Activated T-helper 9 cell treated with anti-CD3 and anti-CD28 coated beads, Interleukin-2, amount 50 U/mL, for 16 hours (primary cell): ENCODE data around the gene SELP.

ENCODE experiments used
- DNase-seq: peaks from one replicate; pipeline ENCODE4 v3.0.0-alpha.2; 2020; ENCODE audit warnings: low read depth

The SELP gene

DNA sequence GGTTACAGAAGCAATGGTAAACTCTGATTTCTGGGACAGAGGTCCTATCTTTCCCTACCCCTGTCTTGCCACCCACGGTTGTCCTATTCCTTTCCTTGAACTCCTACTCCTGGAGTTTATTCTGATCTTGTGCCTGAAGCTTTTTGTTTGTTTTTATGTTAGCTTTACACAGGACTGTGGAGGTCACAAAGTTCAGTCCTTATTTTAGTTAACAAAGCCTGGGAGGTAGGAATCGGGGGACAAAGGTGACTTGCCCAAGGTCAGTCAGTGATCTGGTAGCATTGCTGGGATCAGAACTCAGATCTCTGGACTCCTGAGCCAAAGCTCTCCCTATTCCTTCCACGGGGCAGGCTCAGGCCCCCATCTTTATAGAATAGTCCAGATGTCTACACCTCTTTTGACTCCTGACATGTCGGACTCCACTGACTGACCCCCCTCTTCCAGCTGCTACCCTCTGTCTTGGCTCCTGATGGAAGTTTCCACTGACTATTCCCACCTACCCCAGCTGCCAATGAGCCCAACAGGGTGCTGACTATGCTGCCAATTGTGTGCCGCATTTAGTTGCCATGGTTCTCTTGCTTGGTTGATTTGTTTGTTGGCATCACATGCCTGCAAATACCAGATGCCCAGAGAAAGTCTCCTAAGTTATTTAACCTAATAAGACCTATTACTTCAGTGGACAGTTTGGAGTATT, 53.5 kb downstream of the SELP start:
- no peak for DNase-seq

DNA sequence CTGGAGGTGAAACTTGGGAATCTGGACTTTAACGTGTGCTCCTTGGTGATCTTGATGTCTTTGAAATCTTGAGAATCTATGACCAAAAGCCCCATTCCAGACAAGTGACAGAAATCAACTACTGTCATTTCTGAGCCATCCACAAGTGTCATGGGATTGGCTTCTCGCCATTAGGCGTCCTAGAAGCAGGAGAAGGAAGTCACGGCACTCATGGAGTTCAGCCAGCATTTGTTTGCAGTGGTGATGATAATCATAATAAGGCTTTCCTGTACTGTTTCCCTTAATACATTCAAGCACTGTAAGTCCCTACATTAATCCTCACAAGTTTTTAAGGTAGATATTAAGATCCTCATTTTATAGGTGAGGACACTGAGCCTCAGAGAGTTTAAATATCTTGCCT, 55.6 kb downstream of the SELP start:
- DNase-seq = no peak

DNA sequence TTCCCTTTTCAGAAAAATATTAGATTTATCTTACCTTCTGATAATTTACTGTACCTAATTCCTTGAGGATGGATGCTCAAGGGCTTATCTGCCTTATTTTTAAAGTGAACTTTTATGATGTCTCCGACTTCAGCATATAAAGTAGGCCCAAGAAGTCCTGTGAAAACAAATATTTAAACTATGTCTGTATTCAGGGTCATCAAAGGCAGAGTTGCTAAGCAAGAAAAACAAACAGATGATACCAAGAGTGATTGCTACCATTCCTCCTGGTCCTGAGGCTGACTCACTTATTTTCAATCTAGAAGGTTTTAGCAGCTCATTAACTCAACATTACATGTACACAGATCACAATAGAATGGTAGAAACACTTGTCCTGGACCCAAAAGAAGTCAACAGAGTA, 57.7 kb downstream of the SELP start:
- no peak for DNase-seq

DNA sequence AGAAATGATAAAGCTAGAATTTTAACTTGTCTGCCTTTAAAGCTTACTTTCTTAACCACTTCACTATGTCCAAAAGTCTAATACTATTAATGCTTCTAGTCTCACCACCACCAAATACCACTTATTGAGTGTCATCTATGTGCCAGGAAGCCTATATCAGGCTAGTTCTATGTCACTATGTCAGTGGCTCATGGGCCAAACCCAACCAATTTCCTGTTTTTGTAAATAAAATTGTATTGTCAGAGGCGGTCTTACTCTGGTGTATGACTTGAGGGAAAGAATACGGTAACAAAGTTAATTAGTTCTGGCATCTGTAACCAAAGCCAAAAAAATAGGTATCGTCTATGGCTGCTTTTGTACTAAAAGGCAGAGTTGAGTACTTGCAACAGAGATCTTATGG, 58.5 kb downstream of the SELP start:
- no peak for DNase-seq

DNA sequence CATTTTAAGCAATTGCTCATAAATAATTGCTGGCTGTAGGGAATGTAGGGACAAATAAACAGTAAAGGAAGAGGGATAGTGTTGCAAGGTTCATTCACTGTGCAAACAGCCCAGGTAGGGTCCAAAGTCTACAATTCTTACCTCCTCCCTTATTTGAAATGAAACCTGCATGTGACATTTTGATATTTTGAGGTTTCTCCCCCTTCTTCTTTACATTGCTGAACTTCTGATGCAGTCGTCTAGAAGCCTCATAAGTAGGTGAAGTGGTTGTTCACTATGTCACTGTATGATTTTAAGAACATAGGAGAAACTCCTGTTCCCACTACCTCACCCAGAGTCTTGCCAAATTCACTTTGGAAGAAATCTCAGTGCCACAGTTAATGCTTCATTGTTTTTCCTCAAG, 59.8 kb downstream of the SELP start:
- DNase-seq = no peak

DNA sequence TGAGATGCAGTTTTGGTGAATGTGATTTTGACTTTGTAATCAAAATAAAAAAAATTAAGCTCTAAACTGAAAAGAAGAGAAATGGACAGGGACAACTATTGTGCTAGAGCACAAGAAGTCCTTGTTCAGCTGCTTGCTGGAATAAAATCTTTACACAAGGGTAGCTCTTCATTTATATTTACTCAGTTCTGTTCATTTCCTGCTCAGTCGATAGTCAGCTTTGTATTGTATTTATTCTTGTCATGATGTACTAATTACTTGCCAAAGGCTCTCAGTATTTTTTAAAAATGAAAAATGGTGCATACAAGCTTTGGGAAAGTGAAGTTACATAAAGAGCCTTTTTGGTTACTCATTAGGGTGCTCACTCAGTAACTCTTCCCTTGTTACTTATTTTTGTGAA, 61.4 kb downstream of the SELP start:
- no peak for DNase-seq

DNA sequence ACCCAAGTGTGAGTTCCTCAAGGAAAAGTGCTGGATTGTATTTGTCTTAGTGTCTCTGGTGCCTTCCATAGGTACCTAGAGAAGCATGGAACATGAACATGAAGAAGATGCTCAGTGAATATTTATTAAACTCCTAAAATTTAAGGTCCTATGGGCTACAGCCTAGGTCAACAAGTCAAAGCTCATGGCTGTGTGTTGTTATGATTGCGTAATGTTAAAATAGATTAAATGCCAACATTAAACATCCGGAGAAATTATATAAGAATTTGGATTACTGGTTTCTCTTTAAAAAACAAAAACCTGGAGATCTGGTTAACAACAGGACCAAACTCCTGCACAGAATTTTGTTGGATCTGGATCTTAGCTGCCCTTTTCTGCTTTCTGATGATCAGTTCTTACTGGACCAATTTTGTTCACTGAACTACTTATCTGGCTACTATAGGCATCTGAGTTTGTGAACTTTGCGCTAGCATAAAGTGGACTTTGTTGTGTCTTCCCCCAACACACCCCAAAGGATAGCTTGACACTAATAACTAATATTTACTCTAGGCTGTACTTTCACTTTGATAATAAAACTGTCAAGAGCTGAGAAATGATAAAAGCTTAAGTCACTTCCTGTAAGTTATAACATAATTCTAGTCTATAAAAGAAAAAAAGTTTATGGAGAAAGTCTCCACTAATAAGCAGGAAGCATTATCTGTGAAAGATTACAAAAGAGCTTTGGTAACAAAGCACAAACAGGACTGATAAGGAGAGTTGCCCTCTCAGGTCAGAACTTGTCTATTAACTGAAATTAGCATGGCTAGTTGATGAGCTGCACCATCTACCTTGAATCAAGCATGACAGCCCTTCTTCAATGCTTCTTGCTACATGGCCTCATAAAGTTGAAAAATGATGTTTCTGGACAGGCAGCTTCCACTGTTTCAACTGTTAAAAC, 64.3 kb downstream of the SELP start:
- no peak for DNase-seq

DNA sequence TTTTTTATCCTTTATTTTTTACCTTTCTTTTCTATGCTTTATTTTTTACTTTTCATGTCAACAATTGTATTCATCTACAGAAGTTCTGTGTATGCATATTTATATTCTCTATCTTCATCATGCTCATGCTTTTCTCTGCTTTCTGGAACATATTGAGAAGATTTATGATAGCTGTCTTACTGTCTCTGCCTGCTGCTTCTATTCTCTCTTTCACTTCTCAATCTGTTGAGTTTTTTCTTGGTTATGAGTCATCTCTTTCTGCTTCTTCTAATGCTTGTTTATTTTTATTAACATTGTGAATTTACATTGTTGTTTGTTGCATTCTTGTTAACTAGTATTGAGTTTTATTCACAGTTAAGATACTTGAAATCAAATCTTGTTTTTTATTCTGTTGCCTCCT, 66.3 kb downstream of the SELP start:
- DNase-seq = no peak

DNA sequence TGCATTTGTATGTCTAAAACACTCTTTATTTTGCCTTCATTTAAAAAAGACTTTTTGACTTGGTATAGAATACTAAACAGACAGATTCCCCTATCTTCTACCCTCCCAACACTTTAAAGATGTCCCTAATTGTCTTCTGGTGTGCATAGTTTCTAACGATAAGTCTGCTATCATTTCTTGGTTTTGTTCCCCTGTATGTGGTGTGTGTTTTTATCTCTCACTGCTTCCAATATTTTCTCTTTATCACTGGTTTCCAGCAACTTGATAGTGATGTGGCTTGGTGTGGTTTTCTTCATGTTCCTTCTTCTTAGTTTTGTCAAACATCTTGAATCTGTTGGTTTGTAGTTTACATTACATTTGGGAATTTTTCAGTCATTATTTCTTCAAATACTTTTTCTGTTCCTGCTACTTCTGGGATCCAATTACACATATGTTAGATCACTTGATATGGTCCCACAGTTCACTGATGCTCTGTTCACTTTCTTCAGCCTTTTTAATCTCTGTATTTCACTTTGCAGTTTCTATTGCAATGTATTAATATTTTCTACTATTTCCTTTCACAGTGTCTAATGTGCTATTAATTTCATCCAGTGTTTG, 66.8 kb downstream of the SELP start:
- no peak for DNase-seq

DNA sequence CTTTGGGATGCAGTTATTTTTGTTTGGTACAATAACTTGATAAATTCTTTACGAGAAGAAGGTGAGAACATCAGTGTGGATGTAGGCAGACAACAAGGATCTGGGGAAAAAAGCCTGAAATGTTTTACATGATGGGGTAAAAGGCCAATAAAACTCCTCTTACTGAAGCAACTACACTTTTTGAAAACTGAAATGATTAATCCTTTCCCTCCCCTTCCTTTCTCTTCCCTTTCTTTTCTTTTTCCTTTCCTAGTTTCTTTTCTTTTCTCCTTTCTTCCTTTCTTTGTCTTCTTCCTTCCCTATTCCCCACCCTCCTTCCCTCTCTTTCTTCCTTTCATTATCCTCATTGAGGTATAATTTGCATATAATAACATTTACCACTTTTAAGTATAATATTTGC, 68.2 kb downstream of the SELP start:
- DNase-seq = no peak

DNA sequence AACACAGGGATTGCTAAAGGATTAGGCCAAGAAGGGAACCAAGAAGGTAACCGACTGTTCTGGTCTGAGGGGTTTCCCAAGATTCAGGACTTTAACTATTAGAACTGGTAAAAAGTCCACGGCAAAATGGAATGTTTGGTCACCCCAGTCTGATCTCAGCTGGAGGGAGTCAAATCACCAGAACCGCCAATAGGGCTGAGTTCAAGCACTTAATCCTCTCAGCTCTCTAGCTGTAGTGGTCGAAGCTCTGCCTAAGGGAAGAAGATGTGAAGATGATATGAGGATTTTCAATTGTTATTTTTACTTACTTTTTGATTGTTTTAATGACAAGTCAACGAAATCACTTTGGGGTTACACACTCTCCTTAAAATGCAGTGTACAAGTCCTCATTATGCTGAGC, 72.8 kb downstream of the SELP start:
- no peak for DNase-seq

DNA sequence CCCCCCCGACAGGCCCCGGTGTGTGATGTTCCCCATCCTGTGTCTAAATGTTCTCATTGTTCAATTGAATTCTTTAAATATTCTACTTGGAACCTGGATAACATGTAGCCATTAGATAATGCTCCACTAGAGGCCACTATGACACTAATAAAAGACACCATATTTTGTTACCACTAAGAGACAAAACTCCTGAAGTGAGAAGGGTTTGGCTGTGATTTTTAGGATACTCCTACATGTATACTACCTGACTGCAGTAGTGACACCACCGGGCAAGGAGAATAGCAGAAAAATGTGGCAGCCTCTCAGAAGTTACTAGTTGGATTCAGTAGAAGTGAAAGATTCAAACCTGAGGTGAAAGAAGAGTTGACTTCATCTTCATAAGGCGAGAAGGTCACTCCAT, 79.6 kb downstream of the SELP start:
- no peak for DNase-seq

DNA sequence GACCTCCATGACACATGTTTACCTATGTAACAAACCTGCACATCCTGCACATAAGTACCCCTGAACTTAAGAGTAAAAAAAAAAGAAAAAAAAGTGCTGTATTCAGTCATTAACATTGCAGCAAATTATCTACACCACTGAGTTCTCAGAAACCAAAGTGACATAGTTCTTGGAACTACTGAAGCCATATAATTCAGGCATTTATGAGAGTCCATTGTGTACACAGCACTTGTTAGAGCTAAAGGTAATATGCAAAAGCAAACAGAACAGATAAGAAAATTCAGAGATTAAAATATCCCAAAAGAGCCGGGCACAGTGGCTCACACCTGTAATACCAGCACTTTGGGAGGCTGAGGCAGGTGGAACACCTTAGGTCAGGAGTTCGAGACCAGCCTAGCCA, 81.6 kb downstream of the SELP start:
- no peak for DNase-seq

DNA sequence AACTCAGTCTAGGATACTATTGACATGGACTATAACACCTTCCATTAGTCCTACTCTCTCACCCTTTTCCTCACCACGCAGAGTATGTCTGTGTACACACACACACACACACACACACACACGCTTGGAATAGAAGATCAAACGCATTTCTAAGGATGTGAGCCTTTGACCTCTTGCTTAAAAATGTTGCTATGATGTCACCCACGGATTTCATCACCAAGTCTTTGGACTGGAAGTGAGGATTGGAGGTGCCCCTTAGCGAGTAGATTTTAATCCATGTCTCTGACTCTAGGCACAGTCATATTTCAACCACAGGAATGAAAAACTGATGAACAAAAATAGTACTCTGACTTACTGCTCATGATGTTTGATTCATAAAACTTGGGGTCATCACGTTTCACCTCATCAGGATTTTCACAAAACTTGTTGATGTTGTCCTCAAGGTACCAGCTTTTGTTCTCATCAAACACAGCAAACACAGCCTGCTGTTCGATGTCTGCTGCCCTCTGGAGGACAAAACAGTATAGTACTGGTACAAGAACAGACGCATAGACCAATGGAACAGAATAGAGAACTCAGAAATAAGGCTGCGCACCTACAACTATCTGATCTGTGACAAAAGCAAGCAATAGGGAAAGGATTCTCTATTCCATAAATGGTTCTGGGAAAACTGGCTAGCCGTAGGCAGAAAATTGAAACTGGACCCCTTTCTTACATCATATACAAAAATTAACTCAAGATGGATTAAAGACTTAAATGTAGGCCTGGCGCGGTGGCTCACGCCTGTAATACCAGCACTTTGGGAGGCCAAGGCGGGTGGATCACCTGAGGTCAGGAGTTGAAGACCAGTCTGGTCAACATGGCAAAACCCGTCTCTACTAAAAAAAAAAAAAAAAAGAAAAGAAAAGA, 83.6 kb downstream of the SELP start:
- no peak for DNase-seq

DNA sequence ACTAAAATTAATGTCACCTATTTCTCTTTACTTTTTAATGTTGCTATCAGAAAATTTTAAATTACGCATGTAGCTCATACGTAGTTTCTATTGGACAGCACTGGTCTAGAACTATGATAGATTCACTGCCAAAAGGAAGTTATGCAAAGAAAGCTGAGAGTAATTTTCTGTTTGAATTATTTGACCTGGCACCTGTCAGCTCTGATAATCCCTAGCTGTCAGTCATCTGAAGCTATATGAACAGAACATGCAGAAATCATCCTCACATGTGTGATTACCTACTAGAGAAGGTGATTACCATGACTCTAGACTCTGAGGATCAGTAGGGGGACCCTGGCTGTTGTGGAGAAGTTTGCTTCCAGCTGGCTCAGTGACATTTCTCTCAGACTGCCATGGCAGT, 84.5 kb downstream of the SELP start:
- DNase-seq = no peak

DNA sequence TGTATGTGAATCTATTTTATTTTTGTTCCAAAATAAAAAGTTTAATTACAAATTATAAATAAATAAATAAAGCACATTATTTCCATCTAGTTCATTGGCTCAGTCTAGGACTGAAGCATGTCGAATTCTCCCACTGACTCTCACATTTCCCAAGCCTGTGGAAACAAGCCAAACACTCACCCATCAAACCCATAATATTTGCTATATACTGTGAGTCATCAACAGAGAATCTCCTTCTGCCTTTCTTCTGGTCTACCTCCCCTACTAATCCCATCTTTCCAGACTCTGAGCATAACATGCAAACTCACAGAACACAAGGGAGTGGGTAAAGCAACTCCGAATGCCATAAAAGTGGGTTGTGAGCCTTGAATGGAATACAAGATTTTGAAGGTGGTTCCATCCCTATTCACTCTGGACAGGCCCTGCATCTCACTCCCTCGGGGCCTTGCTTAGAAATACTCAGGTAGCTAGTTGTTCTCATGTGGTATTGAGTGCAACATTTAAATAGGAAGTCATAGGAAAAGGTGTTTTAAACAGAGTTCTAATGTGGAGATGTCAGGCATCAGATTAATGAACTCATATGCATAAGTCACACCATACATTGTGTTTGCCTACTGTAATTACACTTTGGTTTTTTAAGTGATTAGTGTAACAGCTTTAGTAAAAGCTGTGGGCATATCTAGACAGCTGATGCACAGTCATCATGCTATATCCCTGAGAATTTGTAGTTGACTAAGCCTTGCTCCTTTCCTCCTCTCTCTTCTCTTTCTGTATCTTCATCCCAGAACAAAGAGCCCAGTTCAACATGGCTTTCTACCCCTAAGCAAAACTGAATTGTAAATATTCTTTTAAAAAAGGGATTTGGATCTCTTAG, 90.7 kb downstream of the SELP start:
- no peak for DNase-seq
